HCT116 (cell line): ENCODE measurements around the gene TCF12. TPM values are rescaled to one million over a fixed set of nuclear protein-coding genes. Genes with fewer than 3 reads are reported as not detected.

Source experiments
- ATAC-seq: fragments of 200-7000 bp; cut with Tn5 transposase; 2 replicates; pipeline ENCODE4 v1.9.1; 2020; ENCODE audit warnings: mild to moderate bottlenecking, moderate library complexity
- BruUV-seq: library from RNA; stranded (reverse); fragments of 400-500 nt; replicated peaks from 2 replicates; lab custom pipeline; 2021; lab: Mats Ljungman, UMichigan
- CTCF ChIA-PET: fragments of 300-600 bp; sonication (Branson Sonifier 250); formaldehyde crosslinking; loops from one replicate; lab custom pipeline; 2021; ENCODE audit warnings: antibody characterized with exemption; lab: Charles Lee
- POLR2A ChIA-PET: fragments of 300-600, 350-600 bp; sonication (Branson Sonifier 250); formaldehyde crosslinking; loops from one replicate; lab custom pipeline; 2021; ENCODE audit warnings: antibody characterized with exemption; lab: Charles Lee
- RAD21 ChIA-PET, 2 experiments: fragments of 300-600 bp; sonication (Branson Sonifier 250); formaldehyde crosslinking; loops; one replicate each; lab custom pipeline; 2023; ENCODE audit warnings: low total read pairs in 2 of 2; ENCODE audit not compliant: uncharacterized antibody in 2 of 2, unreplicated experiment in 2 of 2, low non-redundant PET in 1 of 2; lab: Charles Lee
- DNase-seq: peaks from one replicate; pipeline ENCODE4 v3.0.0-alpha.2; 2010; ENCODE audit warnings: low read depth, low spot score
- H2AFZ ChIP-seq: fragments of 200-600 bp; shearing (Covaris generic), sonication (generic); 2 replicates; pipeline ENCODE4 v1.6.1; 2017; ENCODE audit warnings: low read depth, mixed run types, mixed read lengths, antibody characterized with exemption, low read length; ENCODE audit not compliant: poor library complexity, severe bottlenecking
- H3K27ac ChIP-seq: 2 replicates; pipeline ENCODE4 v1.5.1; 2012; ENCODE audit warnings: low read depth, low read length
- H3K27me3 ChIP-seq: fragments of 200-600 bp; sonication (generic); 2 replicates; pipeline ENCODE4 v1.6.1; 2016; ENCODE audit warnings: mixed run types, low read length, mixed read lengths; ENCODE audit not compliant: insufficient read depth
- H3K36me3 ChIP-seq, 2 experiments: fragments of 200-500 bp in 1 of 2; fragments of 200-600 bp in 1 of 2; sonication (Bioruptor generic) in 1 of 2; sonication (generic) in 1 of 2; 2 replicates each; pipeline versions ENCODE4 v1.5.1 to v1.6.1; 2014 to 2016; ENCODE audit warnings: low read length in 2 of 2, inconsistent platforms in 1 of 2, mixed read lengths in 1 of 2, mixed run types in 1 of 2; ENCODE audit not compliant: insufficient read depth in 2 of 2, control insufficient read depth in 1 of 2
- H3K4me1 ChIP-seq, 2 experiments: fragments of 200-600 bp in 1 of 2; sonication (generic) in 1 of 2; 2 replicates each; pipeline versions ENCODE4 v1.5.1 to v1.6.1; 2012 to 2017; ENCODE audit warnings: low read length in 2 of 2, inconsistent platforms in 1 of 2, mild to moderate bottlenecking in 1 of 2, mixed read lengths in 1 of 2, mixed run types in 1 of 2, moderate library complexity in 1 of 2; ENCODE audit not compliant: insufficient read depth in 2 of 2, control insufficient read depth in 1 of 2
- H3K4me2 ChIP-seq: fragments of 200-600 bp; sonication (generic); 2 replicates; pipeline ENCODE4 v1.6.1; 2017; ENCODE audit warnings: mixed run types, low read length, mixed read lengths
- H3K4me3 ChIP-seq, 2 experiments: fragments of 200-600 bp in 1 of 2; sonication (generic) in 1 of 2; replicated peaks in 1 of 2; 2 replicates each; pipeline ENCODE4 v1.5.1; 2011 to 2016; ENCODE audit warnings: low read length in 2 of 2, control low read depth in 1 of 2, low read depth in 1 of 2, mild to moderate bottlenecking in 1 of 2, mixed read lengths in 1 of 2, mixed run types in 1 of 2
- H3K79me2 ChIP-seq: fragments of 200-600 bp; sonication (generic); 2 replicates; pipeline ENCODE4 v1.6.1; 2017; ENCODE audit warnings: mild to moderate bottlenecking, mixed run types, low read length, moderate library complexity, mixed read lengths; ENCODE audit not compliant: insufficient read depth
- H3K9ac ChIP-seq: fragments of 200-600 bp; sonication (generic); 2 replicates; pipeline ENCODE4 v1.6.1; 2016; ENCODE audit warnings: low read length, mixed read lengths
- H3K9me2 ChIP-seq: fragments of 200-600 bp; sonication (generic), shearing (Covaris generic); 2 replicates; pipeline ENCODE4 v1.6.1; 2017; ENCODE audit warnings: mixed run types, mild to moderate bottlenecking, moderate library complexity; ENCODE audit not compliant: insufficient read depth
- H3K9me3 ChIP-seq, 2 experiments: fragments of 200-500 bp in 1 of 2; fragments of 200-600 bp in 1 of 2; sonication (Bioruptor generic) in 1 of 2; sonication (generic) in 1 of 2; 2 replicates each; pipeline ENCODE4 v1.6.1; 2014 to 2017; ENCODE audit warnings: low read length in 2 of 2, mixed read lengths in 2 of 2, inconsistent platforms in 1 of 2, low read depth in 1 of 2, mild to moderate bottlenecking in 1 of 2, mixed run types in 1 of 2, moderate library complexity in 1 of 2; ENCODE audit not compliant: control insufficient read depth in 1 of 2, insufficient read depth in 1 of 2
- H4K20me1 ChIP-seq: fragments of 200-600 bp; sonication (generic), shearing (Covaris generic); 2 replicates; pipeline ENCODE4 v1.6.1; 2017; ENCODE audit warnings: mixed run types, mild to moderate bottlenecking, moderate library complexity; ENCODE audit not compliant: insufficient read depth
- CBX3 ChIP-seq: IDR thresholded peaks from 2 replicates; pipeline ENCODE4 v1.6.1; 2012; ENCODE audit warnings: low read depth
- CEBPB ChIP-seq: IDR thresholded peaks from 2 replicates; pipeline ENCODE4 v1.6.1; 2012; ENCODE audit warnings: low read depth
- EZH2phosphoT487 ChIP-seq: fragments of 200-600 bp; IDR thresholded peaks from 2 replicates; pipeline ENCODE4 v1.6.1; 2018; ENCODE audit warnings: antibody characterized with exemption, borderline replicate concordance
- POLR2A ChIP-seq: IDR thresholded peaks from 2 replicates; pipeline ENCODE4 v1.7.0; 2011; ENCODE audit warnings: borderline replicate concordance; ENCODE audit not compliant: insufficient read depth, insufficient read length; ENCODE audit errors: extremely low read depth
- POLR2AphosphoS5 ChIP-seq: IDR thresholded peaks from 2 replicates; pipeline ENCODE4 v1.6.1; 2011; ENCODE audit warnings: mild to moderate bottlenecking, low read depth, low read length, moderate library complexity
- RAD21 ChIP-seq: IDR thresholded peaks from 2 replicates; pipeline ENCODE4 v1.6.1; 2012; ENCODE audit warnings: low read depth, mild to moderate bottlenecking
- SIN3A ChIP-seq: IDR thresholded peaks from 2 replicates; pipeline ENCODE4 v1.6.1; 2012; ENCODE audit warnings: low read depth
- TCF7L2 ChIP-seq: IDR thresholded peaks from 2 replicates; pipeline ENCODE4 v1.7.0; 2011; ENCODE audit warnings: borderline replicate concordance, inconsistent platforms; ENCODE audit not compliant: insufficient read depth, insufficient read length; ENCODE audit errors: extremely low read depth
- ZNF274 ChIP-seq: fragments of 200-500 bp; sonication (Bioruptor generic); IDR thresholded peaks from 2 replicates; pipeline ENCODE4 v1.6.1; 2014; ENCODE audit warnings: mild to moderate bottlenecking, low read depth, low read length, inconsistent platforms
- intact Hi-C: fragments of 100-400 bp; cut with micrococcal nuclease; formaldehyde crosslinking; loops from 2 replicates; pipeline ENCODE4 v1.10.0; 2022
- total RNA-seq: library from RNA; stranded (reverse); gene quantifications from one replicate; pipeline ENCODE4 v1.2.1, GENCODE V29; 2021; ENCODE audit not compliant: unreplicated experiment
- TF ChIP-seq, protein P1 (sequence below): IDR thresholded peaks from 2 replicates; pipeline ENCODE4 v1.6.1; 2012
- TF ChIP-seq, protein P2 (sequence below), 3 experiments: fragments of 200-600 bp in 1 of 3; sonication (generic) in 1 of 3; IDR thresholded peaks in 2 of 3; conservative IDR thresholded peaks in 1 of 3; 2 replicates each; pipeline ENCODE4 v1.5.1; 2012 to 2017; ENCODE audit warnings: low read depth in 2 of 3, low read length in 2 of 3, antibody characterized with exemption in 1 of 3, borderline replicate concordance in 1 of 3, control low read depth in 1 of 3, mild to moderate bottlenecking in 1 of 3, mixed read lengths in 1 of 3, mixed run types in 1 of 3, moderate library complexity in 1 of 3; ENCODE audit not compliant: insufficient read depth in 1 of 3

The TCF12 gene
- total RNA-seq, 1 experiment from 2014 or later = 71.6 TPM

- ChIA-PET POLR2A (no interaction called here), RAD21 (no interaction called here), CTCF (no interaction called here)
- Histone ChIP-seq H3K9ac (no peak overlapping the region), H4K20me1 (no peaks in the 10 kb centered on the region), H3K79me2 (no peaks in the 10 kb centered on the region; the same call in 1 of the 2 replicates), H3K36me3 (no peaks in the 10 kb centered on the region), H3K27ac (no peak overlapping the region), H3K27me3 (no peaks in the 10 kb centered on the region), H3K4me3 (no peak overlapping the region), H3K4me2 (no peak overlapping the region), H2AFZ (no peak overlapping the region), H3K9me2 (no peaks in the 10 kb centered on the region), H3K4me1 (no peaks in the 10 kb centered on the region), H3K9me3 (no peaks in the 10 kb centered on the region)
- no peak for DNase-seq
- no TSS peak for BruUV-seq
- no peak for ATAC-seq
- intact Hi-C loops = no loop called here
- TF ChIP-seq EZH2phosphoT487 (no peak), CBX3 (no peak), RAD21 (no peak), CEBPB (no peak), POLR2A (no peak), TCF7L2 (no peak), ZNF274 (no peak), POLR2AphosphoS5 (no peak), SIN3A (no peak)
- TF ChIP-seq, protein P1, sequence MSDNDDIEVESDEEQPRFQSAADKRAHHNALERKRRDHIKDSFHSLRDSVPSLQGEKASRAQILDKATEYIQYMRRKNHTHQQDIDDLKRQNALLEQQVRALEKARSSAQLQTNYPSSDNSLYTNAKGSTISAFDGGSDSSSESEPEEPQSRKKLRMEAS = no peak
- TF ChIP-seq, protein P2, sequence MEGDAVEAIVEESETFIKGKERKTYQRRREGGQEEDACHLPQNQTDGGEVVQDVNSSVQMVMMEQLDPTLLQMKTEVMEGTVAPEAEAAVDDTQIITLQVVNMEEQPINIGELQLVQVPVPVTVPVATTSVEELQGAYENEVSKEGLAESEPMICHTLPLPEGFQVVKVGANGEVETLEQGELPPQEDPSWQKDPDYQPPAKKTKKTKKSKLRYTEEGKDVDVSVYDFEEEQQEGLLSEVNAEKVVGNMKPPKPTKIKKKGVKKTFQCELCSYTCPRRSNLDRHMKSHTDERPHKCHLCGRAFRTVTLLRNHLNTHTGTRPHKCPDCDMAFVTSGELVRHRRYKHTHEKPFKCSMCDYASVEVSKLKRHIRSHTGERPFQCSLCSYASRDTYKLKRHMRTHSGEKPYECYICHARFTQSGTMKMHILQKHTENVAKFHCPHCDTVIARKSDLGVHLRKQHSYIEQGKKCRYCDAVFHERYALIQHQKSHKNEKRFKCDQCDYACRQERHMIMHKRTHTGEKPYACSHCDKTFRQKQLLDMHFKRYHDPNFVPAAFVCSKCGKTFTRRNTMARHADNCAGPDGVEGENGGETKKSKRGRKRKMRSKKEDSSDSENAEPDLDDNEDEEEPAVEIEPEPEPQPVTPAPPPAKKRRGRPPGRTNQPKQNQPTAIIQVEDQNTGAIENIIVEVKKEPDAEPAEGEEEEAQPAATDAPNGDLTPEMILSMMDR (IDR thresholded peaks at IDR 0.05 in 2 of 3, conservative IDR thresholded peaks at IDR 0.05 in 1 of 3; ENCODE audit: borderline replicate concordance in 1 of 3, insufficient read depth in 1 of 3, low read depth in 2 of 3, low read length in 2 of 3) = no peak
- TF ChIP-seq, all 23 proteins: peak for 0
Measured at GRCh38 chr15:57102858-57103257, 184.4 kb downstream of the TCF12 start.
